ENCODE results near the gene ARHGAP23.

ARHGAP23 gene

GRCh38 chr17:38539386-38539785 lies 111.1 kb downstream of the ARHGAP23 start:
- no peak overlapping the region for H3K4me3 ChIP-seq (ENCODE audit: low read depth, low read length, poor library complexity, severe bottlenecking)
- no peaks in the 10 kb centered on the region for H3K9me3 ChIP-seq (ENCODE audit: low read length)
- H3K9me2 ChIP-seq (ENCODE audit: low read depth, low read length), result no peaks in the 10 kb centered on the region
- H3K9ac ChIP-seq (ENCODE audit: low read length), result no peak overlapping the region
- H2AFZ ChIP-seq (ENCODE audit: low read length), result no peak overlapping the region
- H3K27ac ChIP-seq (ENCODE audit: low read depth, low read length, poor library complexity, severe bottlenecking), result no peak overlapping the region
- H3K4me2 ChIP-seq (ENCODE audit: low read length), result no peak overlapping the region
- H4K20me1 ChIP-seq (ENCODE audit: insufficient read depth, low read length), result no peaks in the 10 kb centered on the region
- TF ChIP-seq EZH2 (IDR thresholded peaks at IDR 0.05; ENCODE audit: borderline replicate concordance, low read length) (no peak), CTCF (IDR thresholded peaks at IDR 0.05; ENCODE audit: low read length) (no peak)
- no peaks in the 10 kb centered on the region for H3F3A ChIP-seq (ENCODE audit: insufficient read depth, low read length)
- H3K36me3 ChIP-seq (ENCODE audit: insufficient read depth, low read length), result no peaks in the 10 kb centered on the region
- no peaks in the 10 kb centered on the region for H3K79me2 ChIP-seq (ENCODE audit: insufficient read depth, low read length)
- H3K4me1 ChIP-seq (ENCODE audit: insufficient read depth, low read length, severe bottlenecking), result no peaks in the 10 kb centered on the region
- 0 out of 2 replicates have a peak, but pooled peaks cover 12% of the 10 kb centered on the region for H3K27me3 ChIP-seq (ENCODE audit: insufficient read depth, low read length)

- H3K79me2 ChIP-seq (ENCODE audit: insufficient read depth, low read length), result no peaks in the 10 kb centered on the region
- no peaks in the 10 kb centered on the region for H4K20me1 ChIP-seq (ENCODE audit: insufficient read depth, low read length)
- H3K36me3 ChIP-seq (ENCODE audit: insufficient read depth, low read length), result no peaks in the 10 kb centered on the region
- H3K27ac ChIP-seq (ENCODE audit: low read depth, low read length, poor library complexity, severe bottlenecking), result no peak overlapping the region
- TF ChIP-seq CTCF (IDR thresholded peaks at IDR 0.05; ENCODE audit: low read length) (no peak), EZH2 (IDR thresholded peaks at IDR 0.05; ENCODE audit: borderline replicate concordance, low read length) (no peak)
- H3K27me3 ChIP-seq (ENCODE audit: insufficient read depth, low read length), result 0 out of 2 replicates have a peak, but pooled peaks cover 12% of the 10 kb centered on the region
- no peak overlapping the region for H3K4me2 ChIP-seq (ENCODE audit: low read length)
- H3K9me3 ChIP-seq (ENCODE audit: low read length), result no peaks in the 10 kb centered on the region
- H3K9me2 ChIP-seq (ENCODE audit: low read depth, low read length), result no peaks in the 10 kb centered on the region
- H3F3A ChIP-seq (ENCODE audit: insufficient read depth, low read length), result no peaks in the 10 kb centered on the region
- H3K4me3 ChIP-seq (ENCODE audit: low read depth, low read length, poor library complexity, severe bottlenecking), result no peak overlapping the region
- H3K9ac ChIP-seq (ENCODE audit: low read length), result no peak overlapping the region
- no peaks in the 10 kb centered on the region for H3K4me1 ChIP-seq (ENCODE audit: insufficient read depth, low read length, severe bottlenecking)
- H2AFZ ChIP-seq (ENCODE audit: low read length), result no peak overlapping the region
Observed at GRCh38 chr17:38540514-38541045, 112.3 kb downstream of the ARHGAP23 start.

GRCh38 chr17:38541281-38541680 lies 113.0 kb downstream of the ARHGAP23 start:
- Histone ChIP-seq H3K9me2 (ENCODE audit: low read depth, low read length) (no peaks in the 10 kb centered on the region), H3K4me2 (ENCODE audit: low read length) (no peak overlapping the region), H3K27me3 (ENCODE audit: insufficient read depth, low read length) (0 out of 2 replicates have a peak, but pooled peaks cover 6% of the 10 kb centered on the region), H3K4me3 (ENCODE audit: low read depth, low read length, poor library complexity, severe bottlenecking) (no peak overlapping the region), H4K20me1 (ENCODE audit: insufficient read depth, low read length) (no peaks in the 10 kb centered on the region), H3K9ac (ENCODE audit: low read length) (no peak overlapping the region), H3F3A (ENCODE audit: insufficient read depth, low read length) (no peaks in the 10 kb centered on the region), H3K9me3 (ENCODE audit: low read length) (no peaks in the 10 kb centered on the region), H3K27ac (ENCODE audit: low read depth, low read length, poor library complexity, severe bottlenecking) (no peak overlapping the region), H3K79me2 (ENCODE audit: insufficient read depth, low read length) (no peaks in the 10 kb centered on the region), H3K36me3 (ENCODE audit: insufficient read depth, low read length) (no peaks in the 10 kb centered on the region), H3K4me1 (ENCODE audit: insufficient read depth, low read length, severe bottlenecking) (no peaks in the 10 kb centered on the region), H2AFZ (ENCODE audit: low read length) (no peak overlapping the region)
- TF ChIP-seq EZH2 (IDR thresholded peaks at IDR 0.05; ENCODE audit: borderline replicate concordance, low read length), result no peak
- TF ChIP-seq CTCF (IDR thresholded peaks at IDR 0.05; ENCODE audit: low read length), result no peak

Measured in OCI-LY1 (cell line).